ENCODE data around the gene PHF20. TPM values are rescaled to one million over a fixed set of nuclear protein-coding genes. Genes with fewer than 3 reads are reported as not detected.

Gene PHF20
- total and polyA plus RNA-seq, 2 of the 8 experiments (the other 6 are each of a cell fraction or from before 2014, with no cell fraction given), result 25.6 to 70.1 TPM

GRCh38 chr20:35954200-35954906, 182.5 kb downstream of the PHF20 start, which contains the start of gene SCAND1 (continued):
- TF ChIP-seq GABPA (IDR thresholded peaks at IDR 0.05; ENCODE audit: borderline replicate concordance, insufficient read depth, low read length) (peak; percentile 100), RAD21 (IDR thresholded peaks at IDR 0.05 in 1 of 2, conservative IDR thresholded peaks at IDR 0.05 in 1 of 2; ENCODE audit: low read depth in 2 of 2, low read length in 2 of 2) (peak; percentile 47 to 55), TAF1 (IDR thresholded peaks at IDR 0.05; ENCODE audit: low read depth, low read length) (peak; percentile 98), TEAD4 (IDR thresholded peaks at IDR 0.05; ENCODE audit: low read depth, low read length) (no peak), CBX8 (IDR thresholded peaks at IDR 0.05; ENCODE audit: borderline replicate concordance, low read depth, low read length) (no peak), CTCF (IDR thresholded peaks at IDR 0.05; ENCODE audit: control extremely low read depth in 1 of 3, insufficient read depth in 1 of 3, low read depth in 1 of 3, low read length in 3 of 3) (peak; percentile 95 to 99 (median 98)), KDM1A (IDR thresholded peaks at IDR 0.05; ENCODE audit: borderline replicate concordance, low read length) (no peak), CREB1 (IDR thresholded peaks at IDR 0.05) (peak; percentile 71), JUND (IDR thresholded peaks at IDR 0.05; ENCODE audit: low read length) (no peak), SUZ12 (IDR thresholded peaks at IDR 0.05; ENCODE audit: low read length) (no peak), KDM5A (IDR thresholded peaks at IDR 0.05; ENCODE audit: low read length) (no peak; the same call in 1 of the 2 replicates), EGR1 (IDR thresholded peaks at IDR 0.05; ENCODE audit: borderline replicate concordance, low read depth, low read length) (peak; percentile 47; the same call in 1 of the 2 replicates), POU5F1 (IDR thresholded peaks at IDR 0.05; ENCODE audit: low read depth, low read length) (no peak), TBP (IDR thresholded peaks at IDR 0.05; ENCODE audit: low read depth, low read length) (peak; percentile 90), RNF2 (IDR thresholded peaks at IDR 0.05; ENCODE audit: borderline replicate concordance, low read depth, low read length, missing control alignments, poor library complexity, severe bottlenecking) (no peak), EZH2 (IDR thresholded peaks at IDR 0.05; ENCODE audit: low read depth, low read length, severe bottlenecking) (no peak), SP1 (IDR thresholded peaks at IDR 0.05; ENCODE audit: low read depth, low read length) (peak; percentile 78), SP2 (IDR thresholded peaks at IDR 0.05; ENCODE audit: low read length) (no peak), SIRT6 (IDR thresholded peaks at IDR 0.05; ENCODE audit: low read length) (no peak), GTF2F1 (IDR thresholded peaks at IDR 0.05; ENCODE audit: borderline replicate concordance, low read depth, low read length) (no peak; the same call in 1 of the 2 replicates), SP4 (IDR thresholded peaks at IDR 0.05; ENCODE audit: low read length) (peak; percentile 77), CEBPB (IDR thresholded peaks at IDR 0.05; ENCODE audit: low read depth, low read length) (no peak), TCF12 (IDR thresholded peaks at IDR 0.05; ENCODE audit: low read depth, low read length) (no peak)
